Pancreas (tissue), 10 donors: ENCODE results near the gene GSTM3. TPM values are rescaled to one million over a fixed set of nuclear protein-coding genes. Genes with fewer than 3 reads are reported as not detected.
"Not testable (repeated sequence)": the region's sequence is repeated elsewhere in the genome, so short reads cannot be mapped to it uniquely, and the experiment has no call there.

Experiments used
- ATAC-seq, 4 donors: fragments of 200-7000 bp; cut with Tn5 transposase; one replicate each; pipeline versions ENCODE4 v1.8.0 to v1.9.1; 2020; ENCODE audit warnings: mild to moderate bottlenecking in 4 of 4, moderate library complexity in 4 of 4
- DNase-seq, 6 donors: peaks; one replicate each; pipeline ENCODE4 v3.0.0-alpha.2; 2020
- FAIRE-seq: peaks from 2 replicates; lab custom pipeline; 2012; peaks lifted over from hg19 to GRCh38; lab: Jason Lieb, UNC
- H3K27ac ChIP-seq, 4 donors: fragments of 200-600 bp; sonication (generic); 1 replicate in 3 of 4; 2 replicates in 1 of 4; pipeline versions ENCODE4 v1.5.0 to v1.8.0; 2020
- H3K27me3 ChIP-seq, 4 donors: fragments of 200-600 bp; one replicate each; pipeline ENCODE4 v1.8.0; 2021
- H3K36me3 ChIP-seq, 3 donors: fragments of 200-600 bp; sonication (generic) in 1 of 3; one replicate each; pipeline versions ENCODE4 v1.5.0 to v1.8.0; 2020 to 2021
- H3K4me1 ChIP-seq, 3 donors: fragments of 200-600 bp; one replicate each; pipeline ENCODE4 v1.8.0; 2021
- H3K4me3 ChIP-seq, 4 donors: fragments of 200-600 bp; sonication (generic) in 2 of 4; one replicate each; pipeline versions ENCODE4 v1.5.0 to v1.8.0; 2020 to 2021
- H3K9me3 ChIP-seq, 4 donors: fragments of 200-600 bp; one replicate each; pipeline ENCODE4 v1.8.0; 2021
- WGBS, 2 donors: extraction: QIAGEN DNeasy Blood & Tissue Kit; methylation state at CpG; one replicate each; pipeline ENCODE4 v1.1.7; 2013; 5-methylcytosine and 5-hydroxymethylcytosine counted together
- intact Hi-C, 3 donors: fragments of 100-400 bp; cut with DNase I; formaldehyde crosslinking; loops; one replicate each; pipeline versions ENCODE4 v1.11.1 to v1.14.2; 2022
- polyA plus RNA-seq, 2 donors: library from polyadenylated mRNA; stranded (reverse); fragments of 200-250 nt; gene quantifications; one replicate each; pipeline ENCODE4 v1.2.3, GENCODE V29; 2013
- total RNA-seq, 6 donors: library from RNA; stranded (reverse); fragmentation: NEBNext Ultra II Directional in 4 of 6; extraction: Animal tissue kit (Norgen Biotek cat#: 25700) in 4 of 6; gene quantifications; one replicate each; pipeline versions ENCODE4 v1.2.1 to v1.2.4, GENCODE V29; 2021 to 2023
- TF ChIP-seq, protein P1 (sequence below), 4 donors: fragments of 200-600 bp; sonication (generic) in 3 of 4; IDR thresholded peaks; one replicate each; pipeline versions ENCODE4 v1.5.0 to v1.8.0; 2021; ENCODE audit warnings: antibody characterized with exemption in 4 of 4
- donor health status: healthy with polysubstance abuse.
- donor health status: DM: no; HTN: no; CAD: no; lungs with moderate emphysema.
- donor health status: DM: no; HTN: no; CAD: no.
- donor health status: control.
- donor health status: control.
- donor health status: Bipolar disorder and iron deficiency.
- donor health status: DM: yes; HTN: yes; CAD: no.
- donor health status: DM: no; HTN: no; CAD: no.
- donor health status: DM: no; HTN: no; CAD: no.
- donor health status: DM: yes; HTN: yes; CAD: no.

The GSTM3 gene
- total and polyA plus RNA-seq, 8 donors = 13.9 to 58.1 (median 24.7) TPM

DNA sequence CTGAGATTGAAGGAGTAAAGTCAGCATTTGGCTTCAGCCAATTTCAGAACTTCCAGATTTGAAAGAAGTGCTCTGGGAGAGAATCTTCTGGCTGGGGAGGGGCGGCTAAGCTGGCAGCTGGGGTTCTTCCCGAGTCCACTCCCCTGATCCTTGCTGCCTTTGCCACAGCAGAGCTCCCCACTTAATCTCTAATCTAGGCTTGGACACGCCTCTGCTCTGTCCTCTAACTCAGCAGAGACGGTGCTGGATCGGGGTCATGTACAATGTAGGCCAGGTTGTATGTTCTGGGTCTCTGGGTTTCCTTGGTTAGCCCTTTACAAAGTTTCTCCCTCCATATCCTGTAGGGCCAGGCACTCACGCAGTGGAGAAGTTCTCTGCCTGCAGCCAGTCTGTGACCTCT lies 10.1 kb upstream of the GSTM3 start:
- TF ChIP-seq, protein P1, sequence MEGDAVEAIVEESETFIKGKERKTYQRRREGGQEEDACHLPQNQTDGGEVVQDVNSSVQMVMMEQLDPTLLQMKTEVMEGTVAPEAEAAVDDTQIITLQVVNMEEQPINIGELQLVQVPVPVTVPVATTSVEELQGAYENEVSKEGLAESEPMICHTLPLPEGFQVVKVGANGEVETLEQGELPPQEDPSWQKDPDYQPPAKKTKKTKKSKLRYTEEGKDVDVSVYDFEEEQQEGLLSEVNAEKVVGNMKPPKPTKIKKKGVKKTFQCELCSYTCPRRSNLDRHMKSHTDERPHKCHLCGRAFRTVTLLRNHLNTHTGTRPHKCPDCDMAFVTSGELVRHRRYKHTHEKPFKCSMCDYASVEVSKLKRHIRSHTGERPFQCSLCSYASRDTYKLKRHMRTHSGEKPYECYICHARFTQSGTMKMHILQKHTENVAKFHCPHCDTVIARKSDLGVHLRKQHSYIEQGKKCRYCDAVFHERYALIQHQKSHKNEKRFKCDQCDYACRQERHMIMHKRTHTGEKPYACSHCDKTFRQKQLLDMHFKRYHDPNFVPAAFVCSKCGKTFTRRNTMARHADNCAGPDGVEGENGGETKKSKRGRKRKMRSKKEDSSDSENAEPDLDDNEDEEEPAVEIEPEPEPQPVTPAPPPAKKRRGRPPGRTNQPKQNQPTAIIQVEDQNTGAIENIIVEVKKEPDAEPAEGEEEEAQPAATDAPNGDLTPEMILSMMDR (IDR thresholded peaks at IDR 0.05) = no peak
- intact Hi-C loops = no loop called here

DNA sequence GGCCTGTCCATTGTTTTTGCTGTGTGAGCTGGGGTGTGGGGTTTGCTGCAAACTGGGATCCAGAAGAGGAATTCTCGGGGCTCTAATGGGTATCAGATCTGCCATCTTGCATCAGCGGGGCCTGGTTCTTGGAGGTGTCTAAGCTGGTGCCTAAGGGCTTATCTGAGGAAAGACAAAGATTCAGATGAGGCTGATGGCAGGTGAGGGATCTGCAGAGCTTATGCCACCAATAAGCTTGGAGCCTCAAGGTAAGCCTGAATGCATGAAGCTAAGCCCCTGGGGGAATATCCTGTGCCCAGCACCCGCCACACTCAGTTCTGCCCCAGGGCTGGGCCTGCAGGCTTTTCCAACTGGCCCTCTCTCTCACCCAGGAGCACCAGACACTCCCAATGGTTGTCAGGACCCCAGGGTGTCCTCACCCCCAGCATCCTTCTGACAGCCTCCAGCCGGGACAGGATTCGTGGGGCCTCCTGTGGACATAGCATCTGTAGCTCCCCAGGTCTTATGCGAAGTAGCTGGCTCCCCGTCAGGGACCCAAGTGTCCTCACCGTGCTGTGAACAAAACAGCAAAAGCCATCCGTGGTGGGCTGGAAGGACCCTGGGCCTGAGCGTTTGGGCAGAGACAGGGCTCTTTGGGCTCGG lies 9.5 kb upstream of the GSTM3 start:
- 90 to 97% methylated on average over 11 of the region's 11 CpGs for WGBS, 2 donors
- intact Hi-C loops = no loop called here
- H3K4me3 ChIP-seq = no peak overlapping the region
- H3K36me3 ChIP-seq = no peaks in the 10 kb centered on the region
- no peaks in the 10 kb centered on the region for H3K9me3 ChIP-seq
- TF ChIP-seq, protein P1 (IDR thresholded peaks at IDR 0.05) = no peak
- H3K4me1 ChIP-seq = no peaks in the 10 kb centered on the region
- no peak for FAIRE-seq
- ATAC-seq = no peak
- H3K27ac ChIP-seq = no peak overlapping the region
- peak in 1 of 6 donors; percentile 3 for DNase-seq
- no peaks in the 10 kb centered on the region for H3K27me3 ChIP-seq

More for the DNA sequence above, 10.1 kb upstream of the GSTM3 start:
- Histone ChIP-seq H3K27ac (no peak overlapping the region), H3K4me1 (no peaks in the 10 kb centered on the region), H3K9me3 (no peaks in the 10 kb centered on the region), H3K4me3 (no peak overlapping the region), H3K27me3 (no peaks in the 10 kb centered on the region), H3K36me3 (no peaks in the 10 kb centered on the region)
- whole genome bisulfite sequencing, 2 donors = 50 to 59% methylated on average over 6 of the region's 6 CpGs
- DNase-seq = peak in 1 of 6 donors; percentile 5
- no peak for FAIRE-seq
- no peak for ATAC-seq

DNA sequence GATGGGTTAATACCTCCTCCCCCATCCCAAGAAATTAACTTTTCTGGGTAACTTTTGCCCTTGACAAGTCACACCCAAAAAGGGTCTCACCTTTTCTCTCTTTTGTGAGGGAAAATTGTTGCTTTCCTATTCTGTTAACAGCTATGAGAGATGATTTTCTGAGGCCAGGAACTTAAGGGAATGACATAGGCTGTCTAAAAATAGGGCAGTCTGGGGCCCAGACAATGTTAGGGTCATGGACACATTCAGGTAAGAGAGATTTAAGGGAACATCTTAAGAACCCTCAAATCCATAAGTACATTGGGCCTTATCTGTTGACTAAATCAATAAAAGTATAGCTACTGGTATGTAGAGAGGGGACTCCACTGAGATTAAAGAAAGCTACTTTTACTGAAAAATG lies 8.4 kb upstream of the GSTM3 start:
- Histone ChIP-seq H3K27ac (no peak overlapping the region), H3K27me3 (no peaks in the 10 kb centered on the region), H3K4me1 (no peaks in the 10 kb centered on the region), H3K4me3 (no peak overlapping the region), H3K36me3 (no peaks in the 10 kb centered on the region), H3K9me3 (no peaks in the 10 kb centered on the region)
- ATAC-seq (no peak), DNase-seq (no peak), FAIRE-seq (no peak)
- intact Hi-C loops = no loop called here
- TF ChIP-seq, protein P1 (IDR thresholded peaks at IDR 0.05) = no peak

DNA sequence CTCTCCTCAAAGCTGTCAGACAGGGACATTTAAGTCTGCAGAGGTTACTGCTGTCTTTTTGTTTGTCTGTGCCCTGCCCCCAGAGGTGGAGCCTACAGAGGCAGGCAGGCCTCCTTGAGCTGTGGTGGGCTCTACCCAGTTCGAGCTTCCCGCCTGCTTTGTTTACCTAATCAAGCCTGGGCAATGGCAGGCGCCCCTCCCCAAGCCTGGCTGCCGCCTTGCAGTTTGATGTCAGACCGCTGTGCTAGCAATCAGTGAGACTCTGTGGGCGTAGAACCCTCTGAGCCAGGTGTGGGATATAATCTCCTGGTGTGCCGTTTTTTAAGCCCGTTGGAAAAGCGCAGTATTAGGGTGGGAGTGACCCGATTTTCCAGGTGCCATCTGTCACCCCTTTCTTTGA lies 7.5 kb upstream of the GSTM3 start:
- ATAC-seq, DNase-seq, H3K9me3 ChIP-seq, H3K27ac ChIP-seq, H3K27me3 ChIP-seq, H3K4me3 ChIP-seq, H3K4me1 ChIP-seq, FAIRE-seq, intact Hi-C loops, H3K36me3 ChIP-seq: not testable (repeated sequence)
- WGBS, 2 donors = 87 to 96% methylated on average over 6 to 10 of the region's 10 CpGs

DNA sequence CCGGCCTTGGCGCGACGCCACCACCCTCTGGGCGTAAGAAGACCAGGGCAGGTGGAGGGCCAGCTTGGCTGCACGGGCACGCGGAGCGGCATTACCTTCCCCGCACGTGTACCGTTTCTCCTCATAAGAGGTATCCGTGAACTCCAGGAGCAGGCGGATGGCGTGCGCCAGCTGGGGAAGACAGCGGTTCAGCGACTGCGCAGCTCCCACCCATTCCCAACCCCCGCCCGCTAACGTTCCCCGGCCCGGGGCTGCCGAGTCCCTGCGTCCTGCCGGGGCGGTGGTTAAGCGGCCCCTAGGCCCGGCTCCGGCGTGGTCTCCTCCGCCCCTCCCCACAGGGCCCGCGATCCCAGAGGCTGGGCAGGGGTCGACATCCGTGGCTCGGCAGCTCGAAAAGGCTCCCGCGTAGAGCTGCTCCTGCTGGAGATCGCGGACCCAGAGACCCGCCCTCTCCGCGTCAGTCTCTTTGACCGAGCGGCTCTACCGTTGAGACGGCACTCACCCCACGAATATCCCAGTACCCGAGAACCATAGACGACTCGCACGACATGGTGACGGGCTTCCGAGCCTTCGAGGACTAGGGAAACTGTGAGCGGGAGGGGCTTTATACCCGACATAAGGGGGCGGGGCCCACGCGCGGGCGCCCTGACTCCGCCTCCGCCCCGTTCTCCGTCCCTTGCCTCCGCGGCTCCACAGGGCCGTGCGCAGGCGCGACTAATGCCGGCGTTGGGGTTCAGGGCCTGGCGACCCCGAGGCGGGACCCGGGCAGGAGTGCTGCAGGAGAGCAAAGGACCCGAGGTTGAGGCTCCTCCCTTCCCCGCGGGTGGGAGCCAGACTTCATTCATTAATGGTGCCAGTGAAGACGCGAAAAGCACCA lies 862 bp downstream of the GSTM3 start:
- Histone ChIP-seq H3K36me3 (peaks cover 0 to 7% (median 0%) of the 10 kb centered on the region in 3 donors), H3K9me3 (no peaks in the 10 kb centered on the region), H3K4me3 (peak overlapping the region; percentile 34 to 82 (median 50)), H3K27me3 (no peaks in the 10 kb centered on the region), H3K27ac (peak overlapping the region in 2 of 4 donors; percentile 39 to 64), H3K4me1 (no peaks in the 10 kb centered on the region)
- FAIRE-seq = no peak
- peak; percentile 73 to 91 (median 84) for DNase-seq
- TF ChIP-seq, protein P1 (IDR thresholded peaks at IDR 0.05) = no peak
- intact Hi-C loops = no loop called here
- ATAC-seq = peak; percentile 98 to 99 (median 98)
- WGBS, 2 donors = 1 to 2% methylated on average over 74 to 86 of the region's 86 CpGs
